NB4 (cell line): ENCODE data around the gene HRAS.
A peak's percentile ranks its signal among the peaks of the same experiment; 100 is the strongest.

Source experiments
- DNase-seq: peaks from one replicate; pipeline ENCODE4 v3.0.0; 2010; ENCODE audit warnings: low read depth
- H3K4me3 ChIP-seq: one replicate; pipeline ENCODE4 v1.5.1; 2011; ENCODE audit warnings: mild to moderate bottlenecking, low read depth, low read length, moderate library complexity
- CTCF ChIP-seq: IDR thresholded peaks from one replicate; pipeline ENCODE4 v1.5.1; 2012; ENCODE audit warnings: low read depth, low read length
- MYC ChIP-seq: IDR thresholded peaks from 2 replicates; pipeline ENCODE4 v1.6.1; 2011; ENCODE audit warnings: low read depth, low read length
- POLR2A ChIP-seq: IDR thresholded peaks from 2 replicates; pipeline ENCODE4 v1.6.1; 2011; ENCODE audit warnings: mild to moderate bottlenecking; ENCODE audit not compliant: insufficient read length; ENCODE audit errors: extremely low read depth
- TF ChIP-seq, protein P1 (sequence below): IDR thresholded peaks from 2 replicates; pipeline ENCODE4 v1.6.1; 2011; ENCODE audit warnings: low read depth, low read length

Gene HRAS

DNA sequence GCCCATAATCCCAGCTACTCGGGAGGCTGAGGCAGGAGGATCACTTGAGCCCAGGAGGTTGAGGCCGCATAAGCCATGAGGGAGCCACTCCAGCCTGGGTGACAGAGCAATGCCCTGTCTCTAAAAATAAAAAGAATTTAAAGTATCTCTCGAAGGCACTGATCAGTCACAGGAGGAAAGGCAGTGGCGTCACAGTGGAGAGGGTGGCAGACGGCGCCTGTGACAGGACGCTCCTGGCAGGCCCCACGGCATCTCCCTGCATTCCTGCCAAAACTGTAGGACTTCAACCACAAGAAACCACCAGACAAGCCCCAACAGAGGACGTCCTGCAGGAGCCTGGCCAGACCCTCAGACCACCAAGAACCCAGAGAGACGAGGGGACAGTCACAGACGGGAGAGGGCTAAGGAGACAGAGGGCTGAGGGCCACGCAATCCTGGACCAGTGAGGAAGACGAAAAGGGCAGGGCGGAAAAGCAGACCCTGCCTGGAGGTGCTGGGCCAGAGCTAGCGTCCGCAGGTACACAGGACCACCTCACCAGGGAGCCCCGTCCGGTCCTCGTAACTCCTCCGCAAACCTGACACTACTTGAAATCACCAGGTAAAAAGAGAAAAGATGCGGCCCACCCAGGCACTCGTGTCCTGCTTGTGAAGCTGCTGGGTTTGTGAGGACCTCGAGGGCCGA lies 34.2 kb downstream of the HRAS start:
- no peak for DNase-seq
- no peak overlapping the region for H3K4me3 ChIP-seq
- TF ChIP-seq, protein P1, sequence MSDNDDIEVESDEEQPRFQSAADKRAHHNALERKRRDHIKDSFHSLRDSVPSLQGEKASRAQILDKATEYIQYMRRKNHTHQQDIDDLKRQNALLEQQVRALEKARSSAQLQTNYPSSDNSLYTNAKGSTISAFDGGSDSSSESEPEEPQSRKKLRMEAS, result no peak
- no peak for TF ChIP-seq CTCF
- TF ChIP-seq MYC, result no peak
- TF ChIP-seq POLR2A, result no peak

GRCh38 chr11:499201-500076 lies 35.9 kb downstream of the HRAS start:
- no peak for DNase-seq
- TF ChIP-seq POLR2A (no peak), CTCF (no peak), MYC (no peak)
- TF ChIP-seq, protein P1, result no peak
- H3K4me3 ChIP-seq, result no peak overlapping the region

- DNase-seq, result no peak
- H3K4me3 ChIP-seq, result no peak overlapping the region
- TF ChIP-seq, protein P1, result no peak
- TF ChIP-seq CTCF (no peak), POLR2A (no peak), MYC (no peak)
Observed at GRCh38 chr11:498297-499181, 36.8 kb downstream of the HRAS start.

DNA sequence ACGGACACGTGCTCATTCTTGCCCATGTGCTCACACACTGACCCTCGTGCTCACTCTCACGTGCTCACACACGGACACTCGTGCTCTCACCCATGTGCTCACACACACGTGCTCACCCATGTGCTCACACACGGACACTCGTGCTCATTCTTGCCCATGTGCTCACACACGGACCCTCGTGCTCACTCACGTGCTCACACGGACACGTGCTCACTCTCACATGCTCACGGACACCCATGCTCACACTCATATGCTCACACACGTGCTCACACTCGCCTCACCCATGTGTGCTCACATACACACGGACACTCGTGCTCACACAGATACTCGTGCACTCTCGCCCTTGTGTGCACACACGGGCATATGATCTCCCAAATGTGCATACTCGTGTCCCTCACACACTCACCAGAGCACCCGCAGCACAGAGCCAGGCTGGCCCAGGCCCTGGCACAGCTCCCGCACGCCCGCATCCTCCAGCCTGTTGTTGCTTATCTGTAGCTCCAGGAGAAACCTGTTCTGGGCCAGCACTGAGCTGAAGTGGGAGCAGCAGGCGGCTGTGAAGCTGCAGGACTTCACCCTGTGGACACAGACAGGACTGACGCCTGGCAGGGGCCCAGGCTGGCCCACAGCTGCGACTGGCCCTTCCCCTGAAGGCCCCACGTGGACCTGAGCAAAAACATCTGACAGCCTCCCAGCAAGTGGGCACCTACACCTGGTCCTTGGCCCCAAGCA lies 37.6 kb downstream of the HRAS start:
- TF ChIP-seq CTCF, result no peak
- TF ChIP-seq, protein P1, result no peak
- TF ChIP-seq MYC, result no peak
- TF ChIP-seq POLR2A, result no peak
- no peak overlapping the region for H3K4me3 ChIP-seq
- DNase-seq, result no peak

DNA sequence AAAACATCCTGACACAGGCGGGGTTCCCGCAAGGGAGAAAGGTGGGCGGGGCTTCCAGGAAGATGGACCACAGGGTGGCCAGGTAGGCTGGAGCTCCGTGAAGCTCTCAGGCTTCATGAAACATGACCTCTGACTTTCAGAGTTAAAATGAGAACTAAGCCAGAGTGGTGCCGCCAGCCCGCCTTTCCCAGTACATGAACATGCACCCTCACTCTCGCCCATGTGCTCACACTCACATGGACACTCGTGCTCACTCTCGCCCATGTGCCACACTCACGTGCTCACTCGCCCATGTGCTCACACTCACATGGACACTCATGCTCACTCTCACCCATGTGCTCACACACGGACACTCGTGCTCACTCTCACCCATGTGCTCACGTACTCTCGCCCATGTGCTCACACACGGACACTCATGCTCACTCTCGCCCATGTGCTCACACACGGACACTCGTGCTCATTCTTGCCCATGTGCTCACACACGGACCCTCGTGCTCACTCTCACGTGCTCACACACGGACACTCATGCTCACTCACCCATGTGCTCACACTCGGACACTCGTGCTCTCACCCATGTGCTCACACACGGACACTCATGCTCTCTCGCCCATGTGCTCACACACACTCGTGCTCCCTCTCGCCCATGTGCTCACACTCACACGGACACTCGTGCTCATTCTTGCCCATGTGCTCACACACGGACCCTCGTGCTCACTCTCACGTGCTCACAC lies 38.4 kb downstream of the HRAS start:
- no peak for DNase-seq
- TF ChIP-seq CTCF (no peak), MYC (peak; percentile 39; the same call in 1 of the 2 replicates), POLR2A (no peak)
- TF ChIP-seq, protein P1, result peak; percentile 85
- no peak overlapping the region for H3K4me3 ChIP-seq
